Measurements from ENCODE around the gene OSBP2. TPM values are rescaled to one million over a fixed set of nuclear protein-coding genes. Genes with fewer than 3 reads are reported as not detected.

The OSBP2 gene
- total RNA-seq, 4 donors from 2014 or later, result 1.9 to 3.9 (median 3.0) TPM

DNA sequence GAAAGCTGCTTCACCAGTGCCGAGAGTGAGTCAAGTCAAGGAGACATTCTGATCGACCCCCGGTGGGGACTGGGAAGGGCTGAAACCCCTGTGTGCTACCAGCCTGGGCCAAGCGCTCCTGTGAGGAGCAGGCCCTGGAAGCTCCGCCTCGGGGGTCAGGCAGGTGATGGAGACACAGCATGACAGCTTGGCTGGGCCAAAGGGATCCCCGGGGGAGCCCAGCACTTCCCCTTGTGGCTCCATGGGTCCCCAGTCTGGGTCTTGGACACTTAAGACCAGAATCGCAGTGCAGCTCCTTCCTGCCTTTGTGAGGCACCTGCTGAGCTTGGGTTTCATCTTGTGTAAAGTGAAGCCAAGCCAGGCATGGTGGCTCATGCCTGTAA, 184.7 kb downstream of the OSBP2 start:
- Histone ChIP-seq H3K36me3 (no peaks in the 10 kb centered on the region), H3K27me3 (no peaks in the 10 kb centered on the region), H3K9me3 (no peaks in the 10 kb centered on the region), H3K4me3 (no peak overlapping the region), H3K4me1 (peaks cover 0 to 11% (median 0%) of the 10 kb centered on the region in 3 donors), H3K27ac (no peak overlapping the region)
- TF ChIP-seq CTCF (IDR thresholded peaks at IDR 0.05) (no peak), POLR2A (IDR thresholded peaks at IDR 0.05) (no peak)
- intact Hi-C loops (cut with DNase I), result no loop called here
- no peak for DNase-seq
- WGBS, 2 donors, result 72 to 82% methylated on average over 4 to 5 of the region's 8 CpGs

GRCh38 chr22:30880181-30880601, 185.5 kb downstream of the OSBP2 start:
- TF ChIP-seq POLR2A (IDR thresholded peaks at IDR 0.05), result no peak
- no peak for TF ChIP-seq CTCF (IDR thresholded peaks at IDR 0.05)
- H3K27me3 ChIP-seq, result no peaks in the 10 kb centered on the region
- no peak overlapping the region for H3K4me3 ChIP-seq
- intact Hi-C loops (cut with DNase I), result no loop called here
- H3K4me1 ChIP-seq, result peaks cover 0 to 11% (median 0%) of the 10 kb centered on the region in 3 donors
- no peak for DNase-seq
- no CpG with 5 or more reads among the region's 8 CpGs for WGBS, 2 donors
- H3K9me3 ChIP-seq, result no peaks in the 10 kb centered on the region
- H3K27ac ChIP-seq, result no peak overlapping the region
- H3K36me3 ChIP-seq, result no peaks in the 10 kb centered on the region

DNA sequence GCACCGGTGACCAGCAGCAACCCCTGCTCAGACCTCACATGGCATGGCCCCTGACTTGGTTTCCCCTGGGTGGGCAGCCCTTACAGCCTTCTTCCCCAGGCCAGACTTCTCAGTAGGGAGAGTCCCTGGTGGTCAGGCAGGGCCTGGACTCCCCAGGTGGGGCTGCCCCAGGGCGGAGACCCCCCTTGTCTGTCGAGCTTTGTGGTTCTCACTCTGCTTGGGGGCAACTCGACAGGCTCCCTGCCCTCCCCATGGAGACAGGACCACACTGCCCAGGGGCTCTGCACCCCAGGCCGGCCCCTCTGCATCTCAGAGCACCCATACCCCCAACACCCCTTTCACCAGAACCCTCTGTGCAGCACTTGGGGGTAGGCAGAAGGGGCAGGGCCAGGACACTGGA, 186.2 kb downstream of the OSBP2 start:
- Histone ChIP-seq H3K4me1 (peaks cover 0 to 11% (median 0%) of the 10 kb centered on the region in 3 donors), H3K27ac (no peak overlapping the region), H3K4me3 (no peak overlapping the region), H3K27me3 (no peaks in the 10 kb centered on the region), H3K9me3 (no peaks in the 10 kb centered on the region), H3K36me3 (no peaks in the 10 kb centered on the region)
- DNase-seq, result no peak
- intact Hi-C loops (cut with DNase I), result no loop called here
- WGBS, 2 donors, result 90% methylated on average over 2 of the region's 5 CpGs; no CpG with 5 or more reads in 1 of the 2 donors
- TF ChIP-seq POLR2A (IDR thresholded peaks at IDR 0.05), result no peak
- TF ChIP-seq CTCF (IDR thresholded peaks at IDR 0.05), result no peak

GRCh38 chr22:30881361-30882183, 186.9 kb downstream of the OSBP2 start:
- no peaks in the 10 kb centered on the region for H3K27me3 ChIP-seq
- WGBS, 2 donors, result 76 to 100% methylated on average over 1 to 4 of the region's 14 CpGs
- H3K4me1 ChIP-seq, result peaks cover 0 to 11% (median 0%) of the 10 kb centered on the region in 3 donors
- intact Hi-C loops (cut with DNase I), result no loop called here
- no peak for TF ChIP-seq POLR2A (IDR thresholded peaks at IDR 0.05)
- TF ChIP-seq CTCF (IDR thresholded peaks at IDR 0.05), result no peak
- H3K36me3 ChIP-seq, result no peaks in the 10 kb centered on the region
- H3K4me3 ChIP-seq, result no peak overlapping the region
- no peak for DNase-seq
- H3K9me3 ChIP-seq, result no peaks in the 10 kb centered on the region
- H3K27ac ChIP-seq, result no peak overlapping the region

GRCh38 chr22:30882184-30882717, 187.6 kb downstream of the OSBP2 start:
- no peaks in the 10 kb centered on the region for H3K9me3 ChIP-seq
- H3K36me3 ChIP-seq, result no peaks in the 10 kb centered on the region
- TF ChIP-seq CTCF (IDR thresholded peaks at IDR 0.05) (no peak), POLR2A (IDR thresholded peaks at IDR 0.05) (no peak)
- H3K27ac ChIP-seq, result no peak overlapping the region
- H3K4me1 ChIP-seq, result peaks cover 0 to 11% (median 0%) of the 10 kb centered on the region in 3 donors
- intact Hi-C loops (cut with DNase I), result no loop called here
- no peak overlapping the region for H3K4me3 ChIP-seq
- WGBS, 2 donors, result 71% methylated on average over 4 to 6 of the region's 6 CpGs
- H3K27me3 ChIP-seq, result no peaks in the 10 kb centered on the region
- no peak for DNase-seq
